Adrenal gland (tissue), 12 donors: Measurements from ENCODE around the gene MRFAP1L1. TPM values are rescaled to one million over a fixed set of nuclear protein-coding genes. Genes with fewer than 3 reads are reported as not detected.
"Not testable (repeated sequence)": the region's sequence is repeated elsewhere in the genome, so short reads cannot be mapped to it uniquely, and the experiment has no call there.

Source experiments
- DNase-seq, 7 donors: peaks; one replicate each; pipeline ENCODE4 v3.0.0-alpha.2; 2019 to 2020
- H3K27ac ChIP-seq, 5 donors: fragments of 200-600 bp; sonication (generic) in 4 of 5; 1 replicate in 3 of 5; 2 replicates in 2 of 5; pipeline versions ENCODE4 v1.5.1 to v1.8.0; 2016 to 2020; ENCODE audit warnings: mild to moderate bottlenecking in 1 of 5
- H3K27me3 ChIP-seq: fragments of 200-600 bp; 2 replicates; pipeline ENCODE4 v1.8.0; 2021
- H3K36me3 ChIP-seq, 2 donors: fragments of 200-600 bp; replicated peaks in 1 of 2; 1 replicate in 1 of 2; 2 replicates in 1 of 2; pipeline versions ENCODE4 v1.5.1 to v1.8.0; 2018 to 2022
- H3K4me1 ChIP-seq, 2 donors: fragments of 200-600 bp; replicated peaks in 1 of 2; 1 replicate in 1 of 2; 2 replicates in 1 of 2; pipeline versions ENCODE4 v1.5.1 to v1.8.0; 2018 to 2021
- H3K4me3 ChIP-seq, 4 donors: fragments of 200-600 bp; sonication (generic) in 3 of 4; one replicate each; pipeline ENCODE4 v1.5.1; 2016 to 2018
- H3K9me3 ChIP-seq, 3 donors: fragments of 200-600 bp; sonication (generic) in 1 of 3; replicated peaks in 1 of 3; 1 replicate in 2 of 3; 2 replicates in 1 of 3; pipeline versions ENCODE4 v1.5.1 to v1.8.0; 2016 to 2021
- CTCF ChIP-seq, 6 experiments: fragments of 450-650 bp in 4 of 6; fragments of 200-600 bp in 2 of 6; sonication (generic) in 1 of 6; IDR thresholded peaks; 1 replicate in 5 of 6; 2 replicates in 1 of 6; pipeline versions ENCODE4 v1.5.1 to v1.8.0; 2016 to 2021; ENCODE audit warnings: antibody characterized with exemption in 6 of 6, mild to moderate bottlenecking in 2 of 6, moderate library complexity in 1 of 6
- POLR2A ChIP-seq, 2 donors: fragments of 450-650 bp; IDR thresholded peaks; one replicate each; pipeline ENCODE4 v1.6.1; 2017; ENCODE audit warnings: antibody characterized with exemption in 2 of 2, mild to moderate bottlenecking in 2 of 2, moderate library complexity in 1 of 2
- WGBS, 4 donors: extraction: QIAGEN DNeasy Blood & Tissue Kit in 2 of 4; methylation state at CpG; one replicate each; pipeline versions ENCODE4 v1.1.5 to v1.1.7; 2013 to 2017; 5-methylcytosine and 5-hydroxymethylcytosine counted together
- intact Hi-C, 2 donors: fragments of 100-400 bp; cut with DNase I; formaldehyde crosslinking; loops; one replicate each; pipeline versions ENCODE4 v1.14.1 to v1.15.0; 2022 to 2023
- polyA plus RNA-seq, 3 donors: library from polyadenylated mRNA; stranded (reverse); fragments of 200-250 nt in 2 of 3; fragments of 350-450 nt in 1 of 3; fragmentation: Illumina TruSeq in 1 of 3; extraction: RNeasy Lipid Tissue Mini Kit (QIAGEN cat#74804) in 1 of 3; gene quantifications; one replicate each; pipeline ENCODE4 v1.2.3, GENCODE V29; 2013 to 2014
- total RNA-seq, 9 donors: library from RNA; depleted of rRNA in 4 of 9; stranded (reverse); fragments of >200 nt in 4 of 9; fragments of 120-200 nt in 1 of 9; fragmentation: NEBNext Ultra II Directional in 1 of 9; extraction: Animal tissue kit (Norgen Biotek cat#: 25700) in 1 of 9; gene quantifications; one replicate each; pipeline versions ENCODE4 v1.1.0 to v1.2.4, GENCODE V29; 2013 to 2023
- donor health status: healthy with polysubstance abuse.
- donor health status: Bipolar disorder and iron deficiency.
- donor health status: DM: yes; HTN: yes; CAD: no.
- donor health status: DM: no; HTN: no; CAD: no.
- donor health status: DM: no; HTN: no; CAD: no.
- donor health status: DM: yes; HTN: yes; CAD: no.

The MRFAP1L1 gene
- total and polyA plus RNA-seq, 12 donors, result 53.0 to 100 (median 63.2) TPM

GRCh38 chr4:6674500-6675149 is 35.0 kb downstream of the MRFAP1L1 start:
- Histone ChIP-seq H3K9me3 (no peaks in the 10 kb centered on the region), H3K4me1 (peaks cover 16 to 29% of the 10 kb centered on the region in 2 donors), H3K27me3 (no peaks in the 10 kb centered on the region), H3K27ac (peak overlapping the region in 4 of 5 donors; percentile 22 to 88 (median 77)), H3K4me3 (peak overlapping the region; percentile 22 to 79 (median 44)), H3K36me3 (no peaks in the 10 kb centered on the region)
- WGBS, 4 donors, result 5 to 16% (median 8%) methylated on average over 14 to 40 of the region's 40 CpGs
- peak in 1 of 7 donors; percentile 71 for DNase-seq
- intact Hi-C loops, result no loop called here
- TF ChIP-seq CTCF (IDR thresholded peaks at IDR 0.05), result peak in 2 of 6 experiments; percentile 19 to 24
- no peak for TF ChIP-seq POLR2A (IDR thresholded peaks at IDR 0.05)

- peak overlapping the region; percentile 22 to 79 (median 44) for H3K4me3 ChIP-seq
- WGBS, 4 donors, result 1 to 9% (median 2%) methylated on average over 6 to 89 of the region's 89 CpGs
- H3K9me3 ChIP-seq, result no peaks in the 10 kb centered on the region
- H3K27ac ChIP-seq, result peak overlapping the region in 4 of 5 donors; percentile 49 to 88 (median 77)
- peak; percentile 34 to 69 for TF ChIP-seq POLR2A (IDR thresholded peaks at IDR 0.05)
- no peak for TF ChIP-seq CTCF (IDR thresholded peaks at IDR 0.05)
- H3K36me3 ChIP-seq, result no peaks in the 10 kb centered on the region
- H3K27me3 ChIP-seq, result no peaks in the 10 kb centered on the region
- peak; percentile 93 to 98 (median 95) for DNase-seq
- H3K4me1 ChIP-seq, result peaks cover 16 to 29% of the 10 kb centered on the region in 2 donors
- intact Hi-C loops, result no loop called here
Observed at GRCh38 chr4:6673660-6674499, 35.8 kb downstream of the MRFAP1L1 start.

GRCh38 chr4:6673191-6673659 is 36.4 kb downstream of the MRFAP1L1 start:
- H3K36me3 ChIP-seq, H3K27me3 ChIP-seq, H3K9me3 ChIP-seq, intact Hi-C loops: not testable (repeated sequence)
- H3K27ac ChIP-seq, result peak overlapping the region in 4 of 5 donors; percentile 49 to 88 (median 77)
- H3K4me3 ChIP-seq, result peak overlapping the region in 2 of 4 donors; percentile 53 to 79
- TF ChIP-seq POLR2A (IDR thresholded peaks at IDR 0.05), result peak; percentile 56 to 58
- WGBS, 4 donors, result 26 to 52% (median 41%) methylated on average over 13 to 14 of the region's 14 CpGs
- peak in 2 of 7 donors; percentile 44 to 71 for DNase-seq
- peaks cover 16 to 29% of the 10 kb centered on the region in 2 donors for H3K4me1 ChIP-seq

GRCh38 chr4:6672541-6673190 is 37.0 kb downstream of the MRFAP1L1 start:
- H3K4me3 ChIP-seq, DNase-seq: not testable (repeated sequence)
- 94 to 98% (median 96%) methylated on average over 9 to 34 of the region's 34 CpGs for WGBS, 4 donors

GRCh38 chr4:6672131-6672530 is 37.5 kb downstream of the MRFAP1L1 start:
- H3K4me1 ChIP-seq, result peaks cover 16 to 28% of the 10 kb centered on the region in 2 donors
- no peaks in the 10 kb centered on the region for H3K36me3 ChIP-seq
- H3K9me3 ChIP-seq, result no peaks in the 10 kb centered on the region
- no peak overlapping the region for H3K27ac ChIP-seq
- intact Hi-C loops, result no loop called here
- TF ChIP-seq POLR2A (IDR thresholded peaks at IDR 0.05) (no peak), CTCF (IDR thresholded peaks at IDR 0.05) (no peak)
- DNase-seq, result no peak
- 96 to 97% (median 97%) methylated on average over 15 to 19 of the region's 19 CpGs for WGBS, 4 donors
- H3K4me3 ChIP-seq, result no peak overlapping the region
- H3K27me3 ChIP-seq, result no peaks in the 10 kb centered on the region

More at GRCh38 chr4:6672541-6673190, 37.0 kb downstream of the MRFAP1L1 start:
- intact Hi-C loops, H3K27me3 ChIP-seq, H3K9me3 ChIP-seq, H3K27ac ChIP-seq, H3K36me3 ChIP-seq: not testable (repeated sequence)
- peaks cover 16 to 29% of the 10 kb centered on the region in 2 donors for H3K4me1 ChIP-seq
